ENCODE data around the gene TNIK.

- TF ChIP-seq, protein P1, sequence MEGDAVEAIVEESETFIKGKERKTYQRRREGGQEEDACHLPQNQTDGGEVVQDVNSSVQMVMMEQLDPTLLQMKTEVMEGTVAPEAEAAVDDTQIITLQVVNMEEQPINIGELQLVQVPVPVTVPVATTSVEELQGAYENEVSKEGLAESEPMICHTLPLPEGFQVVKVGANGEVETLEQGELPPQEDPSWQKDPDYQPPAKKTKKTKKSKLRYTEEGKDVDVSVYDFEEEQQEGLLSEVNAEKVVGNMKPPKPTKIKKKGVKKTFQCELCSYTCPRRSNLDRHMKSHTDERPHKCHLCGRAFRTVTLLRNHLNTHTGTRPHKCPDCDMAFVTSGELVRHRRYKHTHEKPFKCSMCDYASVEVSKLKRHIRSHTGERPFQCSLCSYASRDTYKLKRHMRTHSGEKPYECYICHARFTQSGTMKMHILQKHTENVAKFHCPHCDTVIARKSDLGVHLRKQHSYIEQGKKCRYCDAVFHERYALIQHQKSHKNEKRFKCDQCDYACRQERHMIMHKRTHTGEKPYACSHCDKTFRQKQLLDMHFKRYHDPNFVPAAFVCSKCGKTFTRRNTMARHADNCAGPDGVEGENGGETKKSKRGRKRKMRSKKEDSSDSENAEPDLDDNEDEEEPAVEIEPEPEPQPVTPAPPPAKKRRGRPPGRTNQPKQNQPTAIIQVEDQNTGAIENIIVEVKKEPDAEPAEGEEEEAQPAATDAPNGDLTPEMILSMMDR (IDR thresholded peaks at IDR 0.05) = no peak
- TF ChIP-seq POLR2AphosphoS5 (IDR thresholded peaks at IDR 0.05) = no peak
Observed at GRCh38 chr3:171480526-171480925, 20.3 kb upstream of the TNIK start.

Data from breast epithelium (tissue), 3 donors.